Measurements from ENCODE around the gene ZBTB20.

The ZBTB20 gene

DNA sequence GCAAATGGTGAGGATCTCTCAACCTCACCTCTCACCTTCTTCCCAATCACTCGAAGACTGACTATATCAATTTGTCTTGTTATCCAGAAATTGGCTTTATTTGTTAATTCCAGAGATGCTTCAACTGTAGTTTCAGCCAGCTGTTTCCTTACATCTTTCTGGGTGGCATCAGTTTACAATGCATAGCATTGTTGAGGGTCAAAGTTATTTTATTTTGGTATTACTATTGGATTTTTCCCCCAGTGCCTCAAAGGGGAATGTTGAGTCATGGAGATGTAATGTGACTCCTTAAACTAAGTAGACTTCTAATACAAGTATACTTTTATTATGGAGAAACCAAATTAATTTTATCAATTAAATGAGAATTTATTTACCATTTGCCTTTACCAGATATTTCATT, 501.7 kb downstream of the ZBTB20 start:
- Histone ChIP-seq H3K27ac (replicated peaks) (no peak overlapping the region), H3K27me3 (ENCODE audit: insufficient read depth, poor library complexity, severe bottlenecking) (no peaks in the 10 kb centered on the region), H3K4me3 (replicated peaks; ENCODE audit: insufficient read depth, low read length) (no peak overlapping the region)
- no peak for TF ChIP-seq CTCF (IDR thresholded peaks at IDR 0.05; ENCODE audit: insufficient read depth, low read length)
- TF ChIP-seq SPI1 (IDR thresholded peaks at IDR 0.05; ENCODE audit: borderline replicate concordance, low read depth): no peak
- no peak for TF ChIP-seq GABPA (IDR thresholded peaks at IDR 0.05; ENCODE audit: low read depth)
- no peak for TF ChIP-seq POLR2AphosphoS5 (IDR thresholded peaks at IDR 0.05; ENCODE audit: low read depth)
- TF ChIP-seq, protein P1, sequence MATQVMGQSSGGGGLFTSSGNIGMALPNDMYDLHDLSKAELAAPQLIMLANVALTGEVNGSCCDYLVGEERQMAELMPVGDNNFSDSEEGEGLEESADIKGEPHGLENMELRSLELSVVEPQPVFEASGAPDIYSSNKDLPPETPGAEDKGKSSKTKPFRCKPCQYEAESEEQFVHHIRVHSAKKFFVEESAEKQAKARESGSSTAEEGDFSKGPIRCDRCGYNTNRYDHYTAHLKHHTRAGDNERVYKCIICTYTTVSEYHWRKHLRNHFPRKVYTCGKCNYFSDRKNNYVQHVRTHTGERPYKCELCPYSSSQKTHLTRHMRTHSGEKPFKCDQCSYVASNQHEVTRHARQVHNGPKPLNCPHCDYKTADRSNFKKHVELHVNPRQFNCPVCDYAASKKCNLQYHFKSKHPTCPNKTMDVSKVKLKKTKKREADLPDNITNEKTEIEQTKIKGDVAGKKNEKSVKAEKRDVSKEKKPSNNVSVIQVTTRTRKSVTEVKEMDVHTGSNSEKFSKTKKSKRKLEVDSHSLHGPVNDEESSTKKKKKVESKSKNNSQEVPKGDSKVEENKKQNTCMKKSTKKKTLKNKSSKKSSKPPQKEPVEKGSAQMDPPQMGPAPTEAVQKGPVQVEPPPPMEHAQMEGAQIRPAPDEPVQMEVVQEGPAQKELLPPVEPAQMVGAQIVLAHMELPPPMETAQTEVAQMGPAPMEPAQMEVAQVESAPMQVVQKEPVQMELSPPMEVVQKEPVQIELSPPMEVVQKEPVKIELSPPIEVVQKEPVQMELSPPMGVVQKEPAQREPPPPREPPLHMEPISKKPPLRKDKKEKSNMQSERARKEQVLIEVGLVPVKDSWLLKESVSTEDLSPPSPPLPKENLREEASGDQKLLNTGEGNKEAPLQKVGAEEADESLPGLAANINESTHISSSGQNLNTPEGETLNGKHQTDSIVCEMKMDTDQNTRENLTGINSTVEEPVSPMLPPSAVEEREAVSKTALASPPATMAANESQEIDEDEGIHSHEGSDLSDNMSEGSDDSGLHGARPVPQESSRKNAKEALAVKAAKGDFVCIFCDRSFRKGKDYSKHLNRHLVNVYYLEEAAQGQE (IDR thresholded peaks at IDR 0.05; ENCODE audit: insufficient replicate concordance, low read depth): no peak
- DNase-seq (ENCODE audit: low read depth in 1 of 2, low spot score in 1 of 2): no peak

DNA sequence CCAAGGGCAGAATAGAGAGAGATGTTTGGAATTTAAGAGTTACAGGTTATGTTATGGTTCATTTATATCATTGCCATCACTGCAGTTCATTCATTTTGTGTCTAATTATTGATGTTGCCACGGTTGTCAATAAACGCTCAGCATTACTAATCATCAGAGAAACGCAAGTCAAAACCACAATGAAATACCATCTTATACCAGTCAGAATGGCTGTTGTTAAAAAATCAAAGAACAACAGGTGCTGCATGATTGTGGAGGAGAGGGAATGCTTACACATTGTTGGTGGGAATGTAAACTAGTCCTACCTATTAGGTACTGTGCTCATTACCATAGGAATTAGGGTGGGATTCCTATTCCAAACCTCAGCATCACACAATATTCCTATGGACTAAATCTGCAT, 502.7 kb downstream of the ZBTB20 start:
- H3K27ac ChIP-seq (replicated peaks): no peak overlapping the region
- H3K27me3 ChIP-seq (ENCODE audit: insufficient read depth, poor library complexity, severe bottlenecking): no peaks in the 10 kb centered on the region
- no peak for DNase-seq (ENCODE audit: low read depth in 1 of 2, low spot score in 1 of 2)
- H3K4me3 ChIP-seq (replicated peaks; ENCODE audit: insufficient read depth, low read length): no peak overlapping the region
- TF ChIP-seq, protein P1 (IDR thresholded peaks at IDR 0.05; ENCODE audit: insufficient replicate concordance, low read depth): no peak
- TF ChIP-seq GABPA (IDR thresholded peaks at IDR 0.05; ENCODE audit: low read depth): no peak
- TF ChIP-seq SPI1 (IDR thresholded peaks at IDR 0.05; ENCODE audit: borderline replicate concordance, low read depth): no peak
- no peak for TF ChIP-seq POLR2AphosphoS5 (IDR thresholded peaks at IDR 0.05; ENCODE audit: low read depth)
- TF ChIP-seq CTCF (IDR thresholded peaks at IDR 0.05; ENCODE audit: insufficient read depth, low read length): no peak

GRCh38 chr3:114642951-114643741, 503.9 kb downstream of the ZBTB20 start:
- no peaks in the 10 kb centered on the region for H3K27me3 ChIP-seq (ENCODE audit: insufficient read depth, poor library complexity, severe bottlenecking)
- H3K4me3 ChIP-seq (replicated peaks; ENCODE audit: insufficient read depth, low read length): no peak overlapping the region
- DNase-seq (ENCODE audit: low read depth in 1 of 2, low spot score in 1 of 2): no peak
- TF ChIP-seq GABPA (IDR thresholded peaks at IDR 0.05; ENCODE audit: low read depth) (no peak), POLR2AphosphoS5 (IDR thresholded peaks at IDR 0.05; ENCODE audit: low read depth) (no peak), SPI1 (IDR thresholded peaks at IDR 0.05; ENCODE audit: borderline replicate concordance, low read depth) (no peak), CTCF (IDR thresholded peaks at IDR 0.05; ENCODE audit: insufficient read depth, low read length) (no peak)
- TF ChIP-seq, protein P1 (IDR thresholded peaks at IDR 0.05; ENCODE audit: insufficient replicate concordance, low read depth): no peak
- H3K27ac ChIP-seq (replicated peaks): no peak overlapping the region
